CD14-positive monocyte (primary cell): Measurements from ENCODE around the gene SEPTIN2. TPM values are rescaled to one million over a fixed set of nuclear protein-coding genes. Genes with fewer than 3 reads are reported as not detected.

Experiments
- DNase-seq, 3 donors: peaks; one replicate each; pipeline ENCODE4 v3.0.0-alpha.2; 2011 to 2022
- H2AFZ ChIP-seq: 2 replicates; pipeline ENCODE4 v1.6.0; 2012; ENCODE audit warnings: mild to moderate bottlenecking, low read depth, low read length, inconsistent platforms; ENCODE audit not compliant: insufficient read depth, poor library complexity, severe bottlenecking
- H3K27ac ChIP-seq, 2 donors: 1 replicate in 1 of 2; 2 replicates in 1 of 2; pipeline ENCODE4 v1.5.1; 2012 to 2013; ENCODE audit warnings: low read length in 2 of 2, control low read depth in 1 of 2, inconsistent platforms in 1 of 2, low read depth in 1 of 2, mild to moderate bottlenecking in 1 of 2
- H3K27me3 ChIP-seq, 2 donors: one replicate each; pipeline versions ENCODE4 v1.6.0 to v1.6.1; 2011 to 2013; ENCODE audit warnings: low read length in 2 of 2; ENCODE audit not compliant: control insufficient read depth in 2 of 2, insufficient read depth in 2 of 2
- H3K36me3 ChIP-seq, 2 donors: replicated peaks in 1 of 2; 1 replicate in 1 of 2; 2 replicates in 1 of 2; pipeline versions ENCODE4 v1.5.1 to v1.6.1; 2012 to 2013; ENCODE audit warnings: low read length in 2 of 2, control low read depth in 1 of 2, inconsistent platforms in 1 of 2, mild to moderate bottlenecking in 1 of 2; ENCODE audit not compliant: insufficient read depth in 2 of 2, control insufficient read depth in 1 of 2
- H3K4me1 ChIP-seq, 2 donors: 1 replicate in 1 of 2; 2 replicates in 1 of 2; pipeline versions ENCODE4 v1.5.1 to v1.6.1; 2012 to 2013; ENCODE audit warnings: low read length in 2 of 2, control low read depth in 1 of 2, inconsistent platforms in 1 of 2, mild to moderate bottlenecking in 1 of 2, moderate library complexity in 1 of 2; ENCODE audit not compliant: insufficient read depth in 2 of 2, control insufficient read depth in 1 of 2
- H3K4me2 ChIP-seq: replicated peaks from 2 replicates; pipeline ENCODE3; 2012; ENCODE audit warnings: low read length, moderate library complexity, mild to moderate bottlenecking; ENCODE audit not compliant: poor library complexity, severe bottlenecking; ENCODE audit errors: extremely low read depth
- H3K4me3 ChIP-seq, 3 experiments: fragments of 200-600 bp in 1 of 3; sonication (generic) in 1 of 3; replicated peaks in 1 of 3; 1 replicate in 2 of 3; 2 replicates in 1 of 3; pipeline ENCODE4 v1.5.1; 2011 to 2013; ENCODE audit warnings: low read length in 3 of 3, mild to moderate bottlenecking in 3 of 3, control low read depth in 2 of 3, low read depth in 2 of 3, inconsistent platforms in 1 of 3, moderate library complexity in 1 of 3
- H3K79me2 ChIP-seq: 2 replicates; pipeline ENCODE4 v1.6.0; 2012; ENCODE audit warnings: mild to moderate bottlenecking, control low read depth, inconsistent platforms, low read length, moderate library complexity; ENCODE audit not compliant: insufficient read depth
- H3K9ac ChIP-seq: 2 replicates; pipeline ENCODE4 v1.6.0; 2017; ENCODE audit warnings: low read length, mild to moderate bottlenecking; ENCODE audit not compliant: insufficient read depth, poor library complexity, severe bottlenecking
- H3K9me3 ChIP-seq, 2 donors: replicated peaks in 1 of 2; 1 replicate in 1 of 2; 2 replicates in 1 of 2; pipeline versions ENCODE4 v1.5.1 to v1.6.1; 2012 to 2013; ENCODE audit warnings: low read length in 2 of 2, control low read depth in 1 of 2; ENCODE audit not compliant: control insufficient read depth in 1 of 2, insufficient read depth in 1 of 2
- H4K20me1 ChIP-seq: 2 replicates; pipeline ENCODE4 v1.6.0; 2012; ENCODE audit warnings: mild to moderate bottlenecking, low read length, control low read depth, moderate library complexity; ENCODE audit not compliant: insufficient read depth
- H3K27ac Mint-ChIP-seq, 7 donors: one replicate each; pipeline ENCODE4 v1.8.0; 2020; ENCODE audit warnings: mild to moderate bottlenecking in 7 of 7, mixed read lengths in 7 of 7, moderate library complexity in 6 of 7, inconsistent platforms in 2 of 7
- H3K27me3 Mint-ChIP-seq, 3 donors: one replicate each; pipeline ENCODE4 v1.8.0; 2021 to 2022; ENCODE audit warnings: low read depth in 3 of 3, mild to moderate bottlenecking in 3 of 3, mixed read lengths in 3 of 3, moderate library complexity in 3 of 3, inconsistent platforms in 1 of 3
- H3K36me3 Mint-ChIP-seq, 2 donors: one replicate each; pipeline ENCODE4 v1.8.0; 2020; ENCODE audit warnings: mixed read lengths in 2 of 2, inconsistent platforms in 1 of 2, mild to moderate bottlenecking in 1 of 2
- H3K4me1 Mint-ChIP-seq: one replicate; pipeline ENCODE4 v1.8.0; 2020; ENCODE audit warnings: mild to moderate bottlenecking, mixed read lengths
- H3K4me3 Mint-ChIP-seq, 2 donors: one replicate each; pipeline ENCODE4 v1.8.0; 2020; ENCODE audit warnings: mild to moderate bottlenecking in 2 of 2, mixed read lengths in 2 of 2, moderate library complexity in 1 of 2
- H3K9me3 Mint-ChIP-seq, 7 donors: one replicate each; pipeline ENCODE4 v1.8.0; 2020 to 2022; ENCODE audit warnings: mixed read lengths in 7 of 7, mild to moderate bottlenecking in 6 of 7, moderate library complexity in 6 of 7, inconsistent platforms in 2 of 7
- WGBS: methylation state at CpG from one replicate; pipeline ENCODE4 v1.1.5; 2013; ENCODE audit warnings: missing lambda C conversion rate; ENCODE audit not compliant: insufficient coverage; 5-methylcytosine and 5-hydroxymethylcytosine counted together
- intact Hi-C, 2 donors: fragments of 100-400 bp; cut with micrococcal nuclease; formaldehyde crosslinking; loops; one replicate each; pipeline versions ENCODE4 v1.15.0 to v1.15.1; 2023
- polyA plus RNA-seq, 3 donors: library from polyadenylated mRNA; depleted of rRNA in 1 of 3; unstranded in 2 of 3; stranded (reverse) in 1 of 3; fragments of 300-500 nt in 2 of 3; fragments of >200 nt in 1 of 3; fragmentation: Illumina TruSeq in 2 of 3; gene quantifications; 1 replicate in 2 of 3; 2 replicates in 1 of 3; pipeline ENCODE4 v1.2.3, GENCODE V29; 2012 to 2021
- TF ChIP-seq, protein P1 (sequence below): fragments of 200-600 bp; IDR thresholded peaks from one replicate; pipeline ENCODE4 v1.8.0; 2022; ENCODE audit warnings: antibody characterized with exemption, mild to moderate bottlenecking

Gene SEPTIN2
- polyA plus RNA-seq, 3 donors = 195 to 207 (median 203) TPM

DNA sequence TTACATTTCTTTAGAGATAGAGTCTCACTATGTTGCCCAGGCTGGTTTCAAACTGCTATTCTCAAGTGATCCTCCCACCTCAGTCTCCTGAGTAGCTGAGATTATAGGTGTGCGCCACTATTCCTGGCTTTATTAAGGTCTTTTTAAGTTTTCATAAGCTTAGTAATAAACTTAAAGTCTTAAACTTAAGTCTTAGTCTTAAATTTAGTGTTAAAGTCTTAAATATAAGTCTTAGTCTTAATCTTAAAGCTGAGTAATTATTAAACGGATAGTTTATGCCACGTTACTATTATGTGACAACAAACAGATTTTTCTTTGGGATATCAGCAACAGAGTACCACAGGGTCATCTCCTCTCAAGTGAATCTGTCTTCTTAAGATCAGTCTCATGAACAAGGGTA lies 52.9 kb downstream of the SEPTIN2 start:
- no peak overlapping the region for H2AFZ ChIP-seq
- H3K9me3 ChIP-seq = no peaks in the 10 kb centered on the region
- H3K27ac Mint-ChIP-seq = no peak overlapping the region
- H3K27me3 ChIP-seq = no peaks in the 10 kb centered on the region
- peaks cover 14% of the 10 kb centered on the region for H3K4me1 Mint-ChIP-seq
- no peak overlapping the region for H3K4me3 ChIP-seq
- TF ChIP-seq, protein P1, sequence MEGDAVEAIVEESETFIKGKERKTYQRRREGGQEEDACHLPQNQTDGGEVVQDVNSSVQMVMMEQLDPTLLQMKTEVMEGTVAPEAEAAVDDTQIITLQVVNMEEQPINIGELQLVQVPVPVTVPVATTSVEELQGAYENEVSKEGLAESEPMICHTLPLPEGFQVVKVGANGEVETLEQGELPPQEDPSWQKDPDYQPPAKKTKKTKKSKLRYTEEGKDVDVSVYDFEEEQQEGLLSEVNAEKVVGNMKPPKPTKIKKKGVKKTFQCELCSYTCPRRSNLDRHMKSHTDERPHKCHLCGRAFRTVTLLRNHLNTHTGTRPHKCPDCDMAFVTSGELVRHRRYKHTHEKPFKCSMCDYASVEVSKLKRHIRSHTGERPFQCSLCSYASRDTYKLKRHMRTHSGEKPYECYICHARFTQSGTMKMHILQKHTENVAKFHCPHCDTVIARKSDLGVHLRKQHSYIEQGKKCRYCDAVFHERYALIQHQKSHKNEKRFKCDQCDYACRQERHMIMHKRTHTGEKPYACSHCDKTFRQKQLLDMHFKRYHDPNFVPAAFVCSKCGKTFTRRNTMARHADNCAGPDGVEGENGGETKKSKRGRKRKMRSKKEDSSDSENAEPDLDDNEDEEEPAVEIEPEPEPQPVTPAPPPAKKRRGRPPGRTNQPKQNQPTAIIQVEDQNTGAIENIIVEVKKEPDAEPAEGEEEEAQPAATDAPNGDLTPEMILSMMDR = no peak
- no peaks in the 10 kb centered on the region for H3K79me2 ChIP-seq
- peaks cover 5 to 17% of the 10 kb centered on the region in 2 donors for H3K36me3 Mint-ChIP-seq
- intact Hi-C loops = no loop called here
- H3K4me2 ChIP-seq = no peak overlapping the region
- no CpG with 5 or more reads among the region's 3 CpGs for WGBS
- peaks cover 2% of the 10 kb centered on the region in 3 donors for H3K27me3 Mint-ChIP-seq
- H3K9ac ChIP-seq = no peak overlapping the region
- no peaks in the 10 kb centered on the region for H3K4me1 ChIP-seq
- no peaks in the 10 kb centered on the region for H3K36me3 ChIP-seq
- no peak overlapping the region for H3K4me3 Mint-ChIP-seq
- peaks cover 29% of the 10 kb centered on the region for H4K20me1 ChIP-seq
- no peak for DNase-seq
- H3K27ac ChIP-seq = no peak overlapping the region
- peaks cover 0 to 2% (median 0%) of the 10 kb centered on the region in 7 donors for H3K9me3 Mint-ChIP-seq

DNA sequence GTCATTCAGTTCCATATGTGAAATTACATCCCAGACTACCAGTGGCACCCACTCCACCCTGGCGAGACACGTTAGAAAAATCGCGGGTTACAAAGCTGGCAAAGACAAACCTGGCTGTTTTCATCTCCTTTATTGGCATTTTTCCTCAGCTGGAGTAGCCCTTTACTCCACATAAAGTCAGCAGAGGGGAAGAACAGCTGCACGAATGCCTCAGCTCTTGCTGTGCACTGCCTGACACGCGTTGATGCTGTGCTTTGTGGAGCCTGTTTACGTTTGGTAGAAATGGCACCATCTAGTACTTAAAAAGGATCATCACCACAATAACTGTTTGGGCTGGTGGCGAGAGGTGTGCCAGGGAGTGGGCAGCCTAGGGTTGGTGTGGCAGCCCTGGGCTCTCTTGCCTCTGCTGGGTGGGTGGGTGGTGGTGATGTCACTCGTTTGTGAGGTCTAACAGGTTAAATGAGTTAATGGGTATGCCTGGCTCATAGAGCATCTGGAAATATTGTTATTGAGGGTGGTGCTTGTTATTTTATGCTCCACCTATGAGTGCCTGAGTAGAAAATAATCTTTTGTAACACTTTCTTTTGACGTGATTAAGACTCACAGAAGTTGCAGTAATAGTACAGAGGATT lies 56.8 kb downstream of the SEPTIN2 start:
- Histone ChIP-seq H3K36me3 (peaks cover 0 to 10% of the 10 kb centered on the region in 2 donors), H2AFZ (no peak overlapping the region), H3K9me3 (no peaks in the 10 kb centered on the region), H3K27ac (no peak overlapping the region), H3K79me2 (no peaks in the 10 kb centered on the region), H3K27me3 (no peaks in the 10 kb centered on the region), H3K4me1 (peaks cover 7 to 10% of the 10 kb centered on the region in 2 donors), H3K4me2 (no peak overlapping the region), H4K20me1 (peaks cover 15% of the 10 kb centered on the region), H3K9ac (no peak overlapping the region), H3K4me3 (no peak overlapping the region)
- peaks cover 8 to 26% of the 10 kb centered on the region in 2 donors for H3K36me3 Mint-ChIP-seq
- TF ChIP-seq, protein P1 = no peak
- peaks cover 0 to 2% (median 2%) of the 10 kb centered on the region in 3 donors for H3K27me3 Mint-ChIP-seq
- DNase-seq = no peak
- intact Hi-C loops = no loop called here
- 92% methylated on average over 6 of the region's 11 CpGs for whole genome bisulfite sequencing
- peaks cover 10% of the 10 kb centered on the region for H3K4me1 Mint-ChIP-seq
- no peak overlapping the region for H3K27ac Mint-ChIP-seq
- H3K4me3 Mint-ChIP-seq = no peak overlapping the region
- H3K9me3 Mint-ChIP-seq = peaks cover 0 to 2% (median 0%) of the 10 kb centered on the region in 7 donors
